Esophagus mucosa (tissue), 1 donor: ENCODE results near the gene NBR1. TPM values are rescaled to one million over a fixed set of nuclear protein-coding genes. Genes with fewer than 3 reads are reported as not detected.
"Not testable (repeated sequence)": the region's sequence is repeated elsewhere in the genome, so short reads cannot be mapped to it uniquely, and the experiment has no call there.

Experiments used
- ATAC-seq: fragments of 200-7000 bp; cut with Tn5 transposase; one replicate; pipeline ENCODE4 v1.9.1; 2020
- total RNA-seq: library from RNA; stranded (reverse); gene quantifications from one replicate; pipeline ENCODE4 v1.2.4, GENCODE V29; 2023
- donor health status: DM: yes; HTN: yes; CAD: no.

Gene NBR1
- total RNA-seq, 1 donor from 2014 or later, result 32.7 TPM

- ATAC-seq, result no peak
Measured at GRCh38 chr17:43216762-43217613, 46.0 kb downstream of the NBR1 start.

DNA sequence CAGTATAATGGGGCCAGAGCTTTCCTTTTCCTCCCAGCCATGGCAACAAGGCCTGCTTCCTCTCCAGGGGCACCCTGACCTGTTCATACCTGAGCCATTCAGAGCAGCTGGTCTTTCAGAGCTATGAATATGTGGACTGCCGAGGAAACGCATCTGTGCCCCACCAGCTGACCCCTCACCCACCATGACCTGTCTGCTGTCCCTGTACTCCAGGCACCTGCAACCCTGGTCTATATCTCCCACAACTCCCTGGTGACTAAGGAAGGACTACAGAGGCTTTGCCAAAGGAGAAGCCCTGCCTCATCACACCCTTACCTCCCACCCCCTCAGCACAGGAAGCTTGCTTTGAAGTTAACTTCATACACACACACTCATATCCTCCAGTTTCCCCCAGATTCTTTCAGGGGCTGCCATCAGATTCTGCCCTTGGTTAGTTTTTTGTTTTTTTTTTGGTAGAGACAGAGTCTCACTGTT, 46.6 kb downstream of the NBR1 start:
- ATAC-seq, result no peak

DNA sequence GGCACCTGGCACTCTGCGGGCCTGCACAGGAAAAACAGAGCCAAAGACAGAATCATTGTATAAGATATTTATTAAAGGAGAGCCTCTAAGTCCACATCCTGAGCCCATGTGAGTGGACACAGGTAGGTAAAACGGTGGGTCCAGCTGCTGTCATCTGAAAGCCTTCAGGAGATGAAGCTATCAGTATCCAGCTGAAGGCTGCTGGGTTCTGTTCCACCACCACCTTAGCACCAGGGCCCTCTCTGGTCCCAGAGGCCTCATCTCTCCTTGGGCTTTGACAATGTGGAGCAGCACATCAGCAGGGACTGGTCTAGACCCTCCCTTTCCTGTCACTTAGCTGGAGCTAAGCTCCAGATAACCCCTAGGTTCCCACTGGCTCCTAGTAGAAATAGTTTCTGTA, 48.0 kb downstream of the NBR1 start:
- ATAC-seq, result no peak

DNA sequence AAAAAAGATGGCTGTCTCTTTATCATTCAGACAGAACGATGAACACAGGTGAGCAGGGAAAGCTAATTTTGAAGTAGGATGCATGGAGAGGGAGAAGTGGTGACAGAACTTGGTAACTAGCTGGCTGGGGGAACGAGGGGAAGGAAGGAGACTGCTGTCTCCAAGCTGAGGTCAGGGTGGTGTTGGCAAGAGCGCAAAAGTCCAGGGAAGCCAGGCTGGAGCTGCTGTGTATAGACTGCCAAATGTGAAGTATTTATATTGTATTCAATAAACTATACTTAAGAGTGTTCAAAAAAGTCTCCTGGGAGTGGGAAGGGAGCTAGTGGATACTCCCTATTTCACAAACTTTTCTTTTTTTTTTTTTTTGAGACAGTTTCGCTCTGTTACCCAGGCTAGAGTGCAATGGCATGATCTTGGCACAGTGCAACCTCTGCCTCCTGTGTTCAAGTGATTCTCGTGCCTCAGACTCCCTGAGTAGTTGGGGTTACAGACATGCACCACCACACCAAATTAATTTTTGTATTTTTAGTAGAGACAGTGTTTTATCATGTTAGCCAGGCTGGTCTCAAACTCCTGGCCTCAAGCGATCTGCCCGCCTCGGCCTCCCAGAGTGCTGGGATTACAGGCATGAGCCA, 48.8 kb downstream of the NBR1 start:
- ATAC-seq, result no peak

DNA sequence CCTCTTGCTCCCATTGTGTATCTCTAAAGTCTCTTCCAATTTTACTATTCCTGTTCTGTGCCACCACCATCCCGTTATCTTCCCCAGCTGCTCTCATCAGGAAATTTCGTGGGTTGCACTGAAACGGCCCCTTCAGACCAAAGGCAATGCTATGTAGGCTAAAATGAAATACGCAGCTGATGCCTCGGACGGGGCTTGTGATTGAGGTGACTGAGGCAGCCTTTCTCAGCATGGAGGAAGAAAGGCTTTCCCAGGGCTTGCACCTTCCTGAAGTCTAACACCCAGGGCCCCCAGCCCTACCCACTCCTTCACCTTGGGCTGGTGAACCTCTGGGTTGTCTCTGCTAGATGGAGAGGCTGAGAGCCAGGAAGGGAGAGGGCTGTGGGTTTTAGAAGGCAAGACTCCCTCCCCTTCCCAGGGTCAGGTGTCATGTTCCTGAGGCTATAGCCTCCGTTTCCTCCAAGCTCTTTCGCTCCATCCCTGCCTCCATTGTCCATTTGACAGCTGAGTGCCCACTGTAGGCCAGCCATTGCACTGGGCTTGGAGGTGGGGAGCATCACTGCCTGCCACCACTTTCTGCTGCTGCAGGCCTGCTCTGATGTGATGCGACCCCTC, 49.6 kb downstream of the NBR1 start:
- no peak for ATAC-seq

DNA sequence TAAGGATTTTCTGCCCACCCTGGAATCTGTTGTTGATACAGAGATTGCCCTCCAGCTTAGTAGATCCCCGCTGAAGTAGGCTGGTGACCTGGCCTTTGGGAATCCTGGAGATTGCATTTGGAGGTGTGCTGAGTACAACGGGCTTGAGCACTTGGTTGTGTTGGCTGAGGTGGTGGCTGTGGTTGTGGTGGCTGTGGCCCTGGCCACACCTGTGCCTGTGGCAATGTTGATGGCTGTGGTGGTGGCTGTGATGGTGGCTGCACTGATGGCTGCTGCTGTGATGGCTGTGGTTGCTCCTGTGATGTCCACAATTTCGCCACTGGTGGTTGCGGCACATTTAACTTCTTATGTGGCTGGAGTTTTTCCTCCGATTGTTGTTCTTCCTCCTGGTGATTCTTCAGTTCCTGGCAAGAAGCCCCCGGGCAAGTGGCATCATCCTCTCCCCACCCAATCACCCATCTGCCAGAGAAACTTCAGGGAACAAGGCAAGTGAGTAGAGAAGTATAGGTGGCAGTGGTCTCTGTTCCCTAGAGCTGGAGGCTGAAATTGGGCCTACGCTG, 53.2 kb downstream of the NBR1 start:
- no peak for ATAC-seq

GRCh38 chr17:43226393-43226792, 55.4 kb downstream of the NBR1 start:
- no peak for ATAC-seq

- peak; percentile 42 for ATAC-seq
Measured at GRCh38 chr17:43228020-43228782, 57.2 kb downstream of the NBR1 start, which contains the start of gene CCDC200. CCDC200 (minus strand) TSS chr17:43228623; CDS start chr17:43228554, 69 bp downstream.

DNA sequence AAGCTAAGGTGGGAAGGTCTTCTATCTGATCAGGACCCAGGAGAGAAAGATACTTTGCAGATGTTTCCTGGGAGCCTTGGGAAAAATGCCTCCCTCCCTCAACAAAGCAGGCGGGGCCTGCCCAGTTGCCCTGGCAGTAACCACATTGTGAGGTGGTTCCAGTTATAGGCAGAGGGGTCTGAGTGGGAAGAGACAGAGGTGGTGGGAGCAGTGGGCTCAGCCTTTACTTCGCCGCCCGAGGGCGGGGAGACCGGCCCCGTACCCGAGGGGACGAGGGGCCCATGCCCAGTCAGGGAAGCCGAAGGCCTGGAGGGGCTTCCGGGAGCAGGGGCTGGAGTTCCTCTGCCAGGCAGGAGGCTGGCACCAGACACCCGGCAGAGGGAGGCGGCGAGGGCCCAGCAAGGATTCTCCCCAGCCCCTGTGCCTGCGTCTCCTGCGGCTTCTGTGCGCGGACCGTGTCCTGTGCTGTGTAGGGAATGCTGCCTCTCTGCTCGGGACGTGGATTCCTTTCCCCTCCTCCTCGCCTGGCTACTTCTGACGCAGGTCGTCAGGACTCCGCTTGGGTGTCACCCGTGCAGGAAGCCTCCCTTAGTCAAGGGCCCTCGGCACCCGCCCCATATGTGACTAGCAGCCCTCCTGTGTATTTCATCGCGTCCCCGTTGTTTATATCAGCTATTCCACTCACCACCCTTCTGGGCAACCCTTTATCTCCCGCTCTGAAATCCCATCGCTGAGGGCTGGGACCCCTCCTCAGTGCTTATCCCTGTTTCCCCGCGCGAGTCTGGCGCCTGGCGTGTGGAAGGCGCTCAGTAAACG, 60.4 kb downstream of the NBR1 start:
- ATAC-seq, result peak; percentile 39

DNA sequence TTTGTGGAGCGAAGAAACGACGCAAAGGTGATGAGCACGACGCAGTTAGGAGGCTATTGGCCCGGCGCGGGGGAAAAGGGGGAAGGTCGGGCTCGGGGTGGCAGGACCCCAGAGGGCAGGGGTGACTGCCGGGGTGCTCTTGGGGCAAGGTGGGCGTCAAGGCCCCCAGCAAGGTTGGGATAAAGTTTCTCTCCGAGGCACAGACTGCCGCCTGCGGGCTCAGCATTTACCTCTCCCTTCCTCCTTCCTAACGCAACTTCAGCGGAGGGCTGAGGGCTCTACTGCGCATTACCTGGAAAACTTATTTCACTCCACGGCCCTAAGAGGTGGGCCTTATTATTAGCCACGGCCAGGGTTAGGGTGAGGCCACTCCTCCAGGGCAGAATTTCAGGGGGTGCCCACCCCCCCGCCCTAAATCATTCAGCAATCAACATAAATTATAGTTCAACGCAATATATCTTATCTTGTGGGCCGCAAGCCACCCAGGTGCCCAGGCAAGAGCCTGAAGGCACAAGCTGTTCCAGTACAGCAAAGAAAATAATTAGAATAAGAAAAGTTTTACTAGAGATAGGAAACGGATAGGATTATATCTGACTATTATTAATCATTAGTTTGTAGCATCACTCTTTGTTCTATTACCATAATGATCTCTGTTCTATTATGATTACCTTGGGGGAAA, 61.1 kb downstream of the NBR1 start:
- not testable (repeated sequence) for ATAC-seq

DNA sequence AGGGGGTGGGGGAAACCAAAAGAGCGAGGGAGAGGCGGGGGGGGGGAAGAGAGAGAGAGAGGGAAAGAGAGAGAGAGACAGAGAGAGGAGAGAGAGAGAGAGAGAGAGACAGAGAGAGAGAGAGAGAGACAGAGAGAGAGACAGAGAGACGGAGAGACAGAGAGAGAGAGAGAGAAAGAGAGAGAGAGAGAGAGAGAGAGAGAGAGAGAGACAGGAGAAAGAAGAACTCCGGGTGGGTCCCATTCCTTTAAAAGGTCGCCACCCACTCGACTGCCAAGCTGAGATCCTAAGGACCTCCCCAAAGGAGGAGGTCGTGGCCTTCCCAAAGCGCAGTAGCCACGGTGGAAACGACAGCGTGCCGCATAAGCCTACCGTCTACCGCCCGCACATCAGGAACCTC, 62.2 kb downstream of the NBR1 start:
- ATAC-seq, result not testable (repeated sequence)

- ATAC-seq, result not testable (repeated sequence)
Measured at GRCh38 chr17:43233877-43234276, 62.9 kb downstream of the NBR1 start, which contains the start of gene RNU2-1. RNU2-1 (minus strand) TSS chr17:43233977.

GRCh38 chr17:43239597-43239996, 68.6 kb downstream of the NBR1 start:
- ATAC-seq, result not testable (repeated sequence)

GRCh38 chr17:43240596-43241352, 69.8 kb downstream of the NBR1 start:
- not testable (repeated sequence) for ATAC-seq

GRCh38 chr17:43246456-43246855, 75.4 kb downstream of the NBR1 start:
- ATAC-seq, result not testable (repeated sequence)
